Progenitor cell of endocrine pancreas (in vitro differentiated cells): ENCODE data around the gene RNF207. TPM values are rescaled to one million over a fixed set of nuclear protein-coding genes. Genes with fewer than 3 reads are reported as not detected.

ENCODE experiments used
- DNase-seq: peaks from one replicate; pipeline ENCODE4 v3.0.0; 2021; ENCODE audit warnings: low spot score; ENCODE audit not compliant: unreplicated experiment
- H3K27ac Mint-ChIP-seq: 2 replicates; pipeline ENCODE4 v1.8.0; 2021; ENCODE audit warnings: mild to moderate bottlenecking, moderate library complexity, mixed read lengths
- H3K27me3 Mint-ChIP-seq: 2 replicates; pipeline ENCODE4 v1.8.0; 2021; ENCODE audit warnings: mixed read lengths
- H3K36me3 Mint-ChIP-seq: 2 replicates; pipeline ENCODE4 v1.8.0; 2022; ENCODE audit warnings: mixed read lengths; ENCODE audit not compliant: insufficient read depth
- H3K4me1 Mint-ChIP-seq: 2 replicates; pipeline ENCODE4 v1.8.0; 2021; ENCODE audit warnings: low read depth, mixed read lengths
- H3K4me3 Mint-ChIP-seq: 2 replicates; pipeline ENCODE4 v1.8.0; 2021; ENCODE audit warnings: low read depth, mild to moderate bottlenecking, moderate library complexity, mixed read lengths
- H3K9me3 Mint-ChIP-seq: 2 replicates; pipeline ENCODE4 v1.8.0; 2021; ENCODE audit warnings: low read depth, mixed read lengths
- CTCF ChIP-seq: fragments of 200-600 bp; sonication (generic); IDR thresholded peaks from one replicate; pipeline ENCODE4 v1.5.0; 2021; ENCODE audit warnings: antibody characterized with exemption, mild to moderate bottlenecking; ENCODE audit not compliant: unreplicated experiment
- total RNA-seq: library from RNA; stranded (reverse); gene quantifications from 2 replicates; pipeline ENCODE4 v1.2.1, GENCODE V29; 2021

RNF207 gene
- total RNA-seq, 1 donor from 2014 or later, result 50.5 TPM

GRCh38 chr1:6221210-6221784 is 15.4 kb downstream of the RNF207 start:
- peak overlapping the region; percentile 69 for H3K27ac Mint-ChIP-seq
- H3K36me3 Mint-ChIP-seq, result peaks cover 23% of the 10 kb centered on the region

GRCh38 chr1:6222636-6223035 is 16.7 kb downstream of the RNF207 start:
- H3K4me3 Mint-ChIP-seq, result no peak overlapping the region
- no peak overlapping the region for H3K27ac Mint-ChIP-seq
- no peaks in the 10 kb centered on the region for H3K27me3 Mint-ChIP-seq
- no peaks in the 10 kb centered on the region for H3K9me3 Mint-ChIP-seq
- peaks cover 6% of the 10 kb centered on the region for H3K4me1 Mint-ChIP-seq
- peaks cover 25% of the 10 kb centered on the region for H3K36me3 Mint-ChIP-seq
- no peak for TF ChIP-seq CTCF
- DNase-seq, result no peak

More at GRCh38 chr1:6221210-6221784, 15.4 kb downstream of the RNF207 start:
- TF ChIP-seq CTCF, result no peak
- H3K27me3 Mint-ChIP-seq, result no peaks in the 10 kb centered on the region
- peaks cover 6% of the 10 kb centered on the region for H3K4me1 Mint-ChIP-seq
- H3K9me3 Mint-ChIP-seq, result no peaks in the 10 kb centered on the region
- no peak overlapping the region for H3K4me3 Mint-ChIP-seq
- no peak for DNase-seq

GRCh38 chr1:6223617-6224016 is 17.7 kb downstream of the RNF207 start:
- Mint-ChIP-seq H3K27ac (no peak overlapping the region), H3K4me1 (peaks cover under 1% of the 10 kb centered on the region), H3K27me3 (no peaks in the 10 kb centered on the region), H3K36me3 (peaks cover 25% of the 10 kb centered on the region), H3K4me3 (no peak overlapping the region), H3K9me3 (no peaks in the 10 kb centered on the region)
- TF ChIP-seq CTCF, result no peak
- no peak for DNase-seq

GRCh38 chr1:6224718-6225117 is 18.8 kb downstream of the RNF207 start:
- DNase-seq, result no peak
- H3K4me3 Mint-ChIP-seq, result no peak overlapping the region
- no peak for TF ChIP-seq CTCF
- H3K36me3 Mint-ChIP-seq, result peaks cover 25% of the 10 kb centered on the region
- H3K27ac Mint-ChIP-seq, result no peak overlapping the region
- no peaks in the 10 kb centered on the region for H3K4me1 Mint-ChIP-seq
- H3K9me3 Mint-ChIP-seq, result no peaks in the 10 kb centered on the region
- H3K27me3 Mint-ChIP-seq, result no peaks in the 10 kb centered on the region

- Mint-ChIP-seq H3K36me3 (peaks cover 24% of the 10 kb centered on the region), H3K27me3 (no peaks in the 10 kb centered on the region), H3K4me3 (no peak overlapping the region), H3K9me3 (no peaks in the 10 kb centered on the region), H3K4me1 (no peaks in the 10 kb centered on the region), H3K27ac (no peak overlapping the region)
- no peak for DNase-seq
- no peak for TF ChIP-seq CTCF
These were observed 19.7 kb downstream of the RNF207 start for GRCh38 chr1:6225651-6226050.
